Memory B cell (primary cell): ENCODE results near the gene PDSS2.
A peak's percentile ranks its signal among the peaks of the same experiment; 100 is the strongest.

Source experiments
- ATAC-seq: fragments of 150-1000 bp; cut with Tn5 transposase; 2 replicates; pipeline ENCODE4 v1.10.0; 2021; ENCODE audit warnings: low read depth, mild to moderate bottlenecking, moderate library complexity
- DNase-seq, 2 donors: peaks; one replicate each; pipeline ENCODE4 v3.0.0; 2022; ENCODE audit warnings: low spot score in 2 of 2
- H3K27ac Mint-ChIP-seq: one replicate; pipeline ENCODE4 v1.8.0; 2022; ENCODE audit warnings: mild to moderate bottlenecking, moderate library complexity, mixed read lengths
- H3K27me3 Mint-ChIP-seq: one replicate; pipeline ENCODE4 v1.8.0; 2022; ENCODE audit warnings: mixed read lengths
- H3K36me3 Mint-ChIP-seq: one replicate; pipeline ENCODE4 v1.8.0; 2022; ENCODE audit warnings: mild to moderate bottlenecking, mixed read lengths
- H3K4me1 Mint-ChIP-seq: one replicate; pipeline ENCODE4 v1.8.0; 2022; ENCODE audit warnings: mixed read lengths
- H3K4me3 Mint-ChIP-seq: one replicate; pipeline ENCODE4 v1.8.0; 2022; ENCODE audit warnings: mild to moderate bottlenecking, moderate library complexity, mixed read lengths
- H3K9me3 Mint-ChIP-seq: one replicate; pipeline ENCODE4 v1.8.0; 2022; ENCODE audit warnings: mixed read lengths

Gene PDSS2

GRCh38 chr6:107266563-107266962, 192.8 kb downstream of the PDSS2 start:
- ATAC-seq (no peak), DNase-seq (no peak)
- H3K27ac Mint-ChIP-seq, result peak overlapping the region; percentile 45
- no peaks in the 10 kb centered on the region for H3K9me3 Mint-ChIP-seq
- H3K4me3 Mint-ChIP-seq, result no peak overlapping the region
- peaks cover 18% of the 10 kb centered on the region for H3K4me1 Mint-ChIP-seq
- no peaks in the 10 kb centered on the region for H3K27me3 Mint-ChIP-seq
- peaks cover 12% of the 10 kb centered on the region for H3K36me3 Mint-ChIP-seq

- ATAC-seq (no peak), DNase-seq (no peak)
- H3K27me3 Mint-ChIP-seq, result no peaks in the 10 kb centered on the region
- no peaks in the 10 kb centered on the region for H3K9me3 Mint-ChIP-seq
- peaks cover 10% of the 10 kb centered on the region for H3K36me3 Mint-ChIP-seq
- peaks cover 18% of the 10 kb centered on the region for H3K4me1 Mint-ChIP-seq
- H3K4me3 Mint-ChIP-seq, result no peak overlapping the region
- no peak overlapping the region for H3K27ac Mint-ChIP-seq
These were observed 195.0 kb downstream of the PDSS2 start for GRCh38 chr6:107264357-107264840.

GRCh38 chr6:107259951-107260350, 199.4 kb downstream of the PDSS2 start:
- peaks cover 8% of the 10 kb centered on the region for H3K36me3 Mint-ChIP-seq
- H3K27ac Mint-ChIP-seq, result no peak overlapping the region
- no peaks in the 10 kb centered on the region for H3K9me3 Mint-ChIP-seq
- no peak overlapping the region for H3K4me3 Mint-ChIP-seq
- H3K4me1 Mint-ChIP-seq, result no peaks in the 10 kb centered on the region
- ATAC-seq (no peak), DNase-seq (no peak)
- H3K27me3 Mint-ChIP-seq, result no peaks in the 10 kb centered on the region

- H3K4me3 Mint-ChIP-seq, result no peak overlapping the region
- H3K4me1 Mint-ChIP-seq, result no peaks in the 10 kb centered on the region
- H3K36me3 Mint-ChIP-seq, result no peaks in the 10 kb centered on the region
- no peak for ATAC-seq
- H3K27me3 Mint-ChIP-seq, result no peaks in the 10 kb centered on the region
- DNase-seq, result no peak
- H3K27ac Mint-ChIP-seq, result no peak overlapping the region
- no peaks in the 10 kb centered on the region for H3K9me3 Mint-ChIP-seq
These were observed 211.2 kb downstream of the PDSS2 start for GRCh38 chr6:107248147-107248546.

- DNase-seq (no peak), ATAC-seq (no peak)
- Mint-ChIP-seq H3K9me3 (no peaks in the 10 kb centered on the region), H3K4me3 (no peak overlapping the region), H3K27me3 (no peaks in the 10 kb centered on the region), H3K27ac (no peak overlapping the region), H3K4me1 (no peaks in the 10 kb centered on the region), H3K36me3 (no peaks in the 10 kb centered on the region)
These were observed 212.3 kb downstream of the PDSS2 start for GRCh38 chr6:107246972-107247615.

- no peaks in the 10 kb centered on the region for H3K4me1 Mint-ChIP-seq
- H3K4me3 Mint-ChIP-seq, result no peak overlapping the region
- peak overlapping the region; percentile 45 for H3K27ac Mint-ChIP-seq
- ATAC-seq, result no peak
- H3K27me3 Mint-ChIP-seq, result no peaks in the 10 kb centered on the region
- DNase-seq, result no peak
- no peaks in the 10 kb centered on the region for H3K9me3 Mint-ChIP-seq
- peaks cover 4% of the 10 kb centered on the region for H3K36me3 Mint-ChIP-seq
These were observed 213.0 kb downstream of the PDSS2 start for GRCh38 chr6:107246249-107246971.

GRCh38 chr6:107244742-107245480, 214.5 kb downstream of the PDSS2 start:
- DNase-seq (no peak), ATAC-seq (no peak)
- Mint-ChIP-seq H3K9me3 (no peaks in the 10 kb centered on the region), H3K4me1 (no peaks in the 10 kb centered on the region), H3K27me3 (no peaks in the 10 kb centered on the region), H3K27ac (no peak overlapping the region), H3K36me3 (peaks cover 5% of the 10 kb centered on the region), H3K4me3 (no peak overlapping the region)

- Mint-ChIP-seq H3K27me3 (no peaks in the 10 kb centered on the region), H3K36me3 (peaks cover 5% of the 10 kb centered on the region), H3K9me3 (no peaks in the 10 kb centered on the region), H3K4me3 (no peak overlapping the region), H3K27ac (no peak overlapping the region), H3K4me1 (no peaks in the 10 kb centered on the region)
- ATAC-seq (no peak), DNase-seq (no peak)
These were observed 215.2 kb downstream of the PDSS2 start for GRCh38 chr6:107244082-107244741.

GRCh38 chr6:107243471-107243870, 215.9 kb downstream of the PDSS2 start:
- ATAC-seq (no peak), DNase-seq (no peak)
- H3K9me3 Mint-ChIP-seq, result no peaks in the 10 kb centered on the region
- peaks cover 5% of the 10 kb centered on the region for H3K36me3 Mint-ChIP-seq
- no peak overlapping the region for H3K4me3 Mint-ChIP-seq
- H3K27ac Mint-ChIP-seq, result no peak overlapping the region
- no peaks in the 10 kb centered on the region for H3K4me1 Mint-ChIP-seq
- no peaks in the 10 kb centered on the region for H3K27me3 Mint-ChIP-seq

- ATAC-seq, result no peak
- H3K9me3 Mint-ChIP-seq, result peaks cover 10% of the 10 kb centered on the region
These were observed 221.2 kb downstream of the PDSS2 start for GRCh38 chr6:107237992-107238660.

GRCh38 chr6:107235511-107235910, 223.9 kb downstream of the PDSS2 start:
- Mint-ChIP-seq H3K4me1 (no peaks in the 10 kb centered on the region), H3K27ac (no peak overlapping the region), H3K27me3 (no peaks in the 10 kb centered on the region), H3K9me3 (peaks cover 10% of the 10 kb centered on the region), H3K36me3 (peaks cover 38% of the 10 kb centered on the region), H3K4me3 (no peak overlapping the region)
- ATAC-seq (no peak), DNase-seq (no peak)

More at GRCh38 chr6:107237992-107238660, 221.2 kb downstream of the PDSS2 start:
- no peaks in the 10 kb centered on the region for H3K4me1 Mint-ChIP-seq
- no peak overlapping the region for H3K4me3 Mint-ChIP-seq
- no peaks in the 10 kb centered on the region for H3K27me3 Mint-ChIP-seq
- peaks cover 32% of the 10 kb centered on the region for H3K36me3 Mint-ChIP-seq
- DNase-seq, result no peak
- H3K27ac Mint-ChIP-seq, result no peak overlapping the region

- H3K27ac Mint-ChIP-seq, result no peak overlapping the region
- H3K36me3 Mint-ChIP-seq, result peaks cover 38% of the 10 kb centered on the region
- no peak overlapping the region for H3K4me3 Mint-ChIP-seq
- H3K9me3 Mint-ChIP-seq, result peaks cover 10% of the 10 kb centered on the region
- H3K27me3 Mint-ChIP-seq, result no peaks in the 10 kb centered on the region
- H3K4me1 Mint-ChIP-seq, result no peaks in the 10 kb centered on the region
- DNase-seq (no peak), ATAC-seq (no peak)
These were observed 224.4 kb downstream of the PDSS2 start for GRCh38 chr6:107235007-107235406.

GRCh38 chr6:107231243-107231642, 228.1 kb downstream of the PDSS2 start:
- Mint-ChIP-seq H3K36me3 (peaks cover 34% of the 10 kb centered on the region), H3K27ac (no peak overlapping the region), H3K27me3 (no peaks in the 10 kb centered on the region), H3K4me3 (no peak overlapping the region), H3K9me3 (peaks cover 7% of the 10 kb centered on the region), H3K4me1 (no peaks in the 10 kb centered on the region)
- DNase-seq, result no peak
- no peak for ATAC-seq
